GM12801 (cell line): Measurements from ENCODE around the gene TANGO2.

Source experiments
- CTCF ChIP-seq: IDR thresholded peaks from one replicate; pipeline ENCODE4 v1.5.1; 2011; ENCODE audit warnings: control low read depth; ENCODE audit not compliant: insufficient read length; ENCODE audit errors: extremely low read depth

Gene TANGO2

GRCh38 chr22:20046730-20047129, 25.8 kb downstream of the TANGO2 start:
- no peak for TF ChIP-seq CTCF

- no peak for TF ChIP-seq CTCF
Measured at GRCh38 chr22:20051927-20052308, 31.0 kb downstream of the TANGO2 start.

- TF ChIP-seq CTCF = no peak
Measured at GRCh38 chr22:20052309-20053259, 31.7 kb downstream of the TANGO2 start.

GRCh38 chr22:20053407-20054033, 32.6 kb downstream of the TANGO2 start:
- TF ChIP-seq CTCF = no peak

GRCh38 chr22:20054034-20054427, 33.1 kb downstream of the TANGO2 start:
- no peak for TF ChIP-seq CTCF

- no peak for TF ChIP-seq CTCF
Measured at GRCh38 chr22:20054485-20054884, 33.6 kb downstream of the TANGO2 start.

- TF ChIP-seq CTCF = no peak
Measured at GRCh38 chr22:20055144-20055543, 34.2 kb downstream of the TANGO2 start.
